HG02798 (cell line): Measurements from ENCODE around the gene LINC01488.
A peak's percentile ranks its signal among the peaks of the same experiment; 100 is the strongest.

ENCODE experiments used
- ATAC-seq: cut with Tn5 transposase; IDR thresholded peaks from one replicate; pipeline ENCODE4 v1.9.1; 2021; ENCODE audit warnings: mild to moderate bottlenecking; ENCODE audit not compliant: unreplicated experiment, poor library complexity

The LINC01488 gene

GRCh38 chr11:69481393-69481844 lies at the start of gene LINC01488:
Gene LINC01488 (plus strand): TSS chr11:69481663.
- ATAC-seq = no peak

- no peak for ATAC-seq
Observed at GRCh38 chr11:69431893-69432738, 49.3 kb upstream of the LINC01488 start.

- ATAC-seq = no peak
Observed at GRCh38 chr11:69433741-69434140, 47.7 kb upstream of the LINC01488 start.

- no peak for ATAC-seq
Observed at GRCh38 chr11:69434471-69434931, 47.0 kb upstream of the LINC01488 start.

- ATAC-seq = no peak
Observed at GRCh38 chr11:69435161-69435986, 46.1 kb upstream of the LINC01488 start.

GRCh38 chr11:69436041-69436982 lies 45.2 kb upstream of the LINC01488 start:
- ATAC-seq = no peak

- no peak for ATAC-seq
Observed at GRCh38 chr11:69437001-69437875, 44.2 kb upstream of the LINC01488 start.

GRCh38 chr11:69437876-69438205 lies 43.6 kb upstream of the LINC01488 start:
- no peak for ATAC-seq

GRCh38 chr11:69438286-69438920 lies 43.1 kb upstream of the LINC01488 start:
- ATAC-seq = no peak

- no peak for ATAC-seq
Observed at GRCh38 chr11:69439127-69439526, 42.3 kb upstream of the LINC01488 start.

GRCh38 chr11:69439651-69440464 lies 41.6 kb upstream of the LINC01488 start:
- no peak for ATAC-seq

GRCh38 chr11:69440876-69441275 lies 40.6 kb upstream of the LINC01488 start:
- no peak for ATAC-seq

- ATAC-seq = no peak
Observed at GRCh38 chr11:69442012-69442806, 39.3 kb upstream of the LINC01488 start.

GRCh38 chr11:69442807-69443137 lies 38.7 kb upstream of the LINC01488 start:
- no peak for ATAC-seq

GRCh38 chr11:69443138-69443967 lies 38.1 kb upstream of the LINC01488 start:
- ATAC-seq = peak; percentile 91

- no peak for ATAC-seq
Observed at GRCh38 chr11:69443968-69444364, 37.5 kb upstream of the LINC01488 start.
